GM21447 (cell line): ENCODE data around the gene PDE7B.

Experiments
- ATAC-seq: cut with Tn5 transposase; IDR thresholded peaks from one replicate; pipeline ENCODE4 v1.9.1; 2021; ENCODE audit not compliant: unreplicated experiment

The PDE7B gene

GRCh38 chr6:135983093-135983492, 131.6 kb downstream of the PDE7B start:
- ATAC-seq, result no peak

- no peak for ATAC-seq
Observed at GRCh38 chr6:135983718-135984343, 132.3 kb downstream of the PDE7B start.

GRCh38 chr6:135985471-135985870, 134.0 kb downstream of the PDE7B start:
- no peak for ATAC-seq

GRCh38 chr6:135987226-135987625, 135.7 kb downstream of the PDE7B start:
- no peak for ATAC-seq

- ATAC-seq, result no peak
Observed at GRCh38 chr6:135990439-135990838, 138.9 kb downstream of the PDE7B start.

GRCh38 chr6:135990855-135991464, 139.5 kb downstream of the PDE7B start:
- ATAC-seq, result no peak

GRCh38 chr6:135992739-135993138, 141.2 kb downstream of the PDE7B start:
- no peak for ATAC-seq

- no peak for ATAC-seq
Observed at GRCh38 chr6:135993361-135993760, 141.9 kb downstream of the PDE7B start.

GRCh38 chr6:135994857-135995544, 143.5 kb downstream of the PDE7B start:
- no peak for ATAC-seq

GRCh38 chr6:135995545-135995898, 144.0 kb downstream of the PDE7B start:
- no peak for ATAC-seq

GRCh38 chr6:135996668-135997067, 145.2 kb downstream of the PDE7B start:
- ATAC-seq, result no peak

GRCh38 chr6:135999393-135999792, 147.9 kb downstream of the PDE7B start:
- no peak for ATAC-seq

- no peak for ATAC-seq
Observed at GRCh38 chr6:136007345-136007744, 155.8 kb downstream of the PDE7B start.

GRCh38 chr6:136011475-136011874, 160.0 kb downstream of the PDE7B start:
- ATAC-seq, result no peak

- no peak for ATAC-seq
Observed at GRCh38 chr6:136012198-136012887, 160.8 kb downstream of the PDE7B start.

GRCh38 chr6:136012943-136013342, 161.4 kb downstream of the PDE7B start:
- no peak for ATAC-seq

- ATAC-seq, result no peak
Observed at GRCh38 chr6:136014454-136015437, 163.2 kb downstream of the PDE7B start.

- ATAC-seq, result no peak
Observed at GRCh38 chr6:136015531-136015930, 164.0 kb downstream of the PDE7B start.

GRCh38 chr6:136016228-136017225, 165.0 kb downstream of the PDE7B start:
- ATAC-seq, result no peak
